ENCODE results near the gene MUC15. TPM values are rescaled to one million over a fixed set of nuclear protein-coding genes. Genes with fewer than 3 reads are reported as not detected.

Gene MUC15
- total and polyA plus RNA-seq, 2 experiments from 2014 or later: not detected

DNA sequence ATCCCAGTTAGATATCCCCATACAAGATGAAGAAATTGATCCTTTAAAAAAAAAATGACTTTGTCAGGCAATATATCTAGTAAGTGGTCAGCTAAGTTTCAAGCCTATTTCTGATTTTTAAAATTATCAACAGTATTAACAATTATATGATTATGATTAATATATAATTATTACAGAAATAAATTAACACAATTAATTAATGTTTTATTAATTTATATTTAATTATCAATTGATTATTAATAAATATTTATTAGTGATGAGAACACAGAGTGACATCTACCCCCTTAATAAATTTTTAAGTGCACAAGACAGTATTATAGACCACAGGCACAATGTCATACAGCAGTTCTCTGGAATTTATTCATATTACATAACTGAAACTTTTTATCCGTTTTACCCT lies 22.0 kb downstream of the MUC15 start (continued):
- TF ChIP-seq CTCF (conservative IDR thresholded peaks at IDR 0.05; ENCODE audit: low read depth in 2 of 2) (no peak), EZH2phosphoT487 (IDR thresholded peaks at IDR 0.05; ENCODE audit: unreplicated experiment) (no peak), ZNF331 (CRISPR knock-in tag; IDR thresholded peaks at IDR 0.05; ENCODE audit: low read depth) (no peak), POLR2AphosphoS5 (IDR thresholded peaks at IDR 0.05; ENCODE audit: low read depth) (no peak), NANOG (IDR thresholded peaks at IDR 0.05; ENCODE audit: borderline replicate concordance) (no peak)

- Histone ChIP-seq H3K36me3 (ENCODE audit: insufficient read depth) (no peaks in the 10 kb centered on the region), H3K9me2 (ENCODE audit: insufficient read depth) (no peaks in the 10 kb centered on the region), H3K4me1 (ENCODE audit: insufficient read depth) (no peaks in the 10 kb centered on the region), H3F3A (replicated peaks; ENCODE audit: low read depth) (no peaks in the 10 kb centered on the region), H3K27ac (ENCODE audit: low read depth) (no peak overlapping the region), H3K4me2 (no peak overlapping the region), H3K79me2 (replicated peaks; ENCODE audit: insufficient read depth) (no peaks in the 10 kb centered on the region), H4K20me1 (replicated peaks; ENCODE audit: insufficient read depth) (no peaks in the 10 kb centered on the region), H2AFZ (no peak overlapping the region), H3K4me3 (no peak overlapping the region), H3K27me3 (ENCODE audit: insufficient read depth) (no peaks in the 10 kb centered on the region)
- ATAC-seq (no peak), DNase-seq (ENCODE audit: low spot score) (no peak)
- Mint-ChIP-seq H3K36me3 (ENCODE audit: low read depth) (no peaks in the 10 kb centered on the region), H3K4me1 (peaks cover 3% of the 10 kb centered on the region; the same call in 2 of the 3 replicates), H3K27me3 (ENCODE audit: insufficient read depth, low read depth, poor library complexity) (no peaks in the 10 kb centered on the region), H3K4me3 (no peak overlapping the region), H3K27ac (no peak overlapping the region), H3K9me3 (no peaks in the 10 kb centered on the region)
- TF ChIP-seq REST (IDR thresholded peaks at IDR 0.05; ENCODE audit: unreplicated experiment) (no peak), POLR2AphosphoS5 (IDR thresholded peaks at IDR 0.05; ENCODE audit: low read depth) (no peak), STAT1 (IDR thresholded peaks at IDR 0.05; ENCODE audit: unreplicated experiment) (no peak), JUNB (IDR thresholded peaks at IDR 0.05; ENCODE audit: unreplicated experiment) (no peak), EZH2phosphoT487 (IDR thresholded peaks at IDR 0.05; ENCODE audit: unreplicated experiment) (no peak), ETS1 (IDR thresholded peaks at IDR 0.05) (no peak), ZNF462 (CRISPR knock-in tag; IDR thresholded peaks at IDR 0.05) (no peak), EZH2 (IDR thresholded peaks at IDR 0.05; ENCODE audit: low read depth, unreplicated experiment) (no peak), ZNF114 (CRISPR knock-in tag; IDR thresholded peaks at IDR 0.05) (no peak), ZNF331 (CRISPR knock-in tag; IDR thresholded peaks at IDR 0.05; ENCODE audit: low read depth) (no peak)
Measured at GRCh38 chr11:26549176-26549575, 22.9 kb downstream of the MUC15 start.

All from GM23338 (cell line).